ENCODE data around the gene TMEM231. TPM values are rescaled to one million over a fixed set of nuclear protein-coding genes. Genes with fewer than 3 reads are reported as not detected.

TMEM231 gene
- total RNA-seq, 2 experiments from 2014 or later, result 4.9 to 5.1 TPM

DNA sequence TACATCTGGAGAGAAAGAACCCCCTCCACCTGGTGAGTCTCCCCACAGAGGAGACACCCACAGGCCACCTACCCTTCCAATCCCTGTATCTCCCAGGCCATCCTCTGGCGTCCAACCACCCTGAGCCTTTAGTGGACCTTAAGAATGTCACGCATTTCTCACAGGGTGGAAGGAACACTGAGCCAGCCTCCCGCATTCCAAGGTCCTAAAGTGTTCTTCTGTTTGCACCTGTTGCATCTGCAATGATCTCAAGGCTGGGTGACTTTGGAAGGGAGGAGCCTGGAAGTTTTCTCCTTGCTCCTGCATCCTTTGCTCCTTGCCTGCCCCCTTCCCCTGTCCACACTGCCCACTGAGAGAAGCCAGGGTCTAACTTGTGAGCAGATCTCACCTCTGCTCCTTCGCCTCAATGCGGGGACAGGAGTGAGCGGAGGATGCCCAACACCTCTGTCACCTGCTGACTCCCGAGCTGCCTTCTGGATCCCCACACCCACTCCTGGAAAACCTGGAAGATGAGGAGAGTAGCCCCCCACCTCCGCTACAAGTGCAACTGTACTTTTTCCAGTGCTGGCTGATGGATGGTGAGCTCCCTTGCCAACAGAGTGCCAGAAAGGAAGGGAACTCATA is 23.8 kb downstream of the TMEM231 start:
- no peak overlapping the region for H3K27ac Mint-ChIP-seq
- CTCF ChIA-PET, result interaction anchor here (1.0 kb wide), 1 partner anchor 16 kb away, joined by 4 read pairs; no protein-coding TSS in a partner anchor
- POLR2A ChIA-PET, result no interaction called here
- no peaks in the 10 kb centered on the region for H3K4me1 Mint-ChIP-seq (ENCODE audit: low read depth)
- no peaks in the 10 kb centered on the region for H3K36me3 Mint-ChIP-seq (ENCODE audit: low read depth)
- no peak for ATAC-seq
- DNase-seq, result no peak
- H3K27me3 Mint-ChIP-seq, result no peaks in the 10 kb centered on the region
- H3K4me3 Mint-ChIP-seq, result no peak overlapping the region
- no peak for TF ChIP-seq CTCF (IDR thresholded peaks at IDR 0.05)
- H3K9me3 Mint-ChIP-seq, result no peaks in the 10 kb centered on the region
- intact Hi-C loops (cut with micrococcal nuclease), result no loop called here

- TF ChIP-seq CTCF (IDR thresholded peaks at IDR 0.05), result no peak
- intact Hi-C loops (cut with micrococcal nuclease), result no loop called here
- Mint-ChIP-seq H3K4me3 (no peak overlapping the region), H3K27me3 (no peaks in the 10 kb centered on the region), H3K9me3 (no peaks in the 10 kb centered on the region), H3K27ac (no peak overlapping the region), H3K36me3 (ENCODE audit: low read depth) (no peaks in the 10 kb centered on the region), H3K4me1 (ENCODE audit: low read depth) (no peaks in the 10 kb centered on the region)
- DNase-seq (no peak), ATAC-seq (no peak)
- CTCF ChIA-PET, result no interaction called here
- POLR2A ChIA-PET, result no interaction called here
Observed at GRCh38 chr16:75529959-75530358, 26.1 kb downstream of the TMEM231 start.

- Mint-ChIP-seq H3K27ac (no peak overlapping the region), H3K4me3 (no peak overlapping the region), H3K36me3 (ENCODE audit: low read depth) (no peaks in the 10 kb centered on the region), H3K4me1 (ENCODE audit: low read depth) (no peaks in the 10 kb centered on the region), H3K9me3 (no peaks in the 10 kb centered on the region), H3K27me3 (no peaks in the 10 kb centered on the region)
- ATAC-seq, result no peak
- no peak for TF ChIP-seq CTCF (IDR thresholded peaks at IDR 0.05)
- intact Hi-C loops (cut with micrococcal nuclease), result no loop called here
- ChIA-PET CTCF (interaction anchor here (0.8 kb wide), 1 partner anchor 13 kb away, joined by 3 read pairs; no protein-coding TSS in a partner anchor), POLR2A (no interaction called here)
- no peak for DNase-seq
Observed at GRCh38 chr16:75529056-75529905, 26.8 kb downstream of the TMEM231 start.

- no peaks in the 10 kb centered on the region for H3K9me3 Mint-ChIP-seq
- no peaks in the 10 kb centered on the region for H3K36me3 Mint-ChIP-seq (ENCODE audit: low read depth)
- no peak overlapping the region for H3K27ac Mint-ChIP-seq
- CTCF ChIA-PET, result no interaction called here
- H3K4me1 Mint-ChIP-seq (ENCODE audit: low read depth), result no peaks in the 10 kb centered on the region
- no peak for TF ChIP-seq CTCF (IDR thresholded peaks at IDR 0.05)
- intact Hi-C loops (cut with micrococcal nuclease), result no loop called here
- no peaks in the 10 kb centered on the region for H3K27me3 Mint-ChIP-seq
- H3K4me3 Mint-ChIP-seq, result no peak overlapping the region
- POLR2A ChIA-PET, result no interaction called here
- DNase-seq (no peak), ATAC-seq (no peak)
Observed at GRCh38 chr16:75527825-75528299, 28.2 kb downstream of the TMEM231 start.

Measured in activated CD8-positive, alpha-beta T cell treated with anti-CD3 and anti-CD28 coated beads for 36 hours (primary cell).